Activated T-cell treated with anti-CD3 and anti-CD28 coated beads, Interleukin-2, amount 50 U/mL, for 72 hours (primary cell): ENCODE results near the gene STPG4. TPM values are rescaled to one million over a fixed set of nuclear protein-coding genes. Genes with fewer than 3 reads are reported as not detected.
A peak's percentile ranks its signal among the peaks of the same experiment; 100 is the strongest.
"Not testable (repeated sequence)": the region's sequence is repeated elsewhere in the genome, so short reads cannot be mapped to it uniquely, and the experiment has no call there.

ENCODE experiments used
- ATAC-seq, 2 donors: fragments of 150-1000 bp; cut with Tn5 transposase; replicated peaks in 1 of 2; 2 replicates each; pipeline ENCODE4 v1.10.0; 2021; ENCODE audit warnings: moderate library complexity in 2 of 2, mild to moderate bottlenecking in 1 of 2
- DNase-seq, 2 donors: peaks; one replicate each; pipeline ENCODE4 v3.0.0; 2021 to 2022; ENCODE audit warnings: mixed read lengths in 1 of 2
- H3K27ac Mint-ChIP-seq: one replicate; pipeline ENCODE4 v1.8.0; 2022; ENCODE audit warnings: mild to moderate bottlenecking, moderate library complexity, mixed read lengths
- H3K27me3 Mint-ChIP-seq: one replicate; pipeline ENCODE4 v1.8.0; 2022; ENCODE audit warnings: low read depth, mixed read lengths
- H3K36me3 Mint-ChIP-seq, 2 donors: one replicate each; pipeline ENCODE4 v1.8.0; 2022; ENCODE audit warnings: mixed read lengths in 2 of 2, mild to moderate bottlenecking in 1 of 2; ENCODE audit not compliant: insufficient read depth in 2 of 2
- H3K4me1 Mint-ChIP-seq: one replicate; pipeline ENCODE4 v1.8.0; 2022; ENCODE audit warnings: low read depth, mixed read lengths
- H3K4me3 Mint-ChIP-seq, 2 donors: one replicate each; pipeline ENCODE4 v1.8.0; 2022; ENCODE audit warnings: mild to moderate bottlenecking in 2 of 2, mixed read lengths in 2 of 2, moderate library complexity in 2 of 2
- H3K9me3 Mint-ChIP-seq, 2 donors: one replicate each; pipeline ENCODE4 v1.8.0; 2022; ENCODE audit warnings: mixed read lengths in 2 of 2
- total RNA-seq, 2 donors: library from RNA; stranded (reverse); gene quantifications; one replicate each; pipeline ENCODE4 v1.2.3, GENCODE V29; 2022

The STPG4 gene
- total RNA-seq, 2 donors from 2014 or later, result not detected

DNA sequence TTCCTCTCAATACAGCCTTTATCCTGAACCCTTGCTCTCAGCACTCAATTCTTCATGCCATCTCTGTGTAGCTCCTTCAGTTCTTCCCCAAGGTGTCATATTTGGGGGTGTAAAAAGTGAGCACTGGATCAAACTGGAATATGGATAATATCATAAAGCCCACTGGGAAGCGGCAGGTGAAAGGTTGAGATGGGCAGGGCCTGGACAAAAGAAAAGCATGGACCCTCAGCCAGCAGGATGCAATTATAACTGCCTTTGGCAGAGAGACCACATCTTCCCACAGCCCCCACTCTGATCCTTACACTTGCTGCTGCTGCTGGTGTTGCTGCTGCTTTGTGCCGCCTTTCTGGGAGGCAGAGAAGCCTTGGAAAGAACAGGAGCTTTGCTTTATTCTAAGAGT is 31.2 kb upstream of the STPG4 start:
- H3K27ac Mint-ChIP-seq, result no peak overlapping the region
- no peak overlapping the region for H3K4me3 Mint-ChIP-seq
- H3K9me3 Mint-ChIP-seq, result no peaks in the 10 kb centered on the region
- DNase-seq (no peak), ATAC-seq (no peak)
- H3K4me1 Mint-ChIP-seq, result peaks cover 2% of the 10 kb centered on the region
- no peaks in the 10 kb centered on the region for H3K36me3 Mint-ChIP-seq
- peaks cover 14% of the 10 kb centered on the region for H3K27me3 Mint-ChIP-seq

DNA sequence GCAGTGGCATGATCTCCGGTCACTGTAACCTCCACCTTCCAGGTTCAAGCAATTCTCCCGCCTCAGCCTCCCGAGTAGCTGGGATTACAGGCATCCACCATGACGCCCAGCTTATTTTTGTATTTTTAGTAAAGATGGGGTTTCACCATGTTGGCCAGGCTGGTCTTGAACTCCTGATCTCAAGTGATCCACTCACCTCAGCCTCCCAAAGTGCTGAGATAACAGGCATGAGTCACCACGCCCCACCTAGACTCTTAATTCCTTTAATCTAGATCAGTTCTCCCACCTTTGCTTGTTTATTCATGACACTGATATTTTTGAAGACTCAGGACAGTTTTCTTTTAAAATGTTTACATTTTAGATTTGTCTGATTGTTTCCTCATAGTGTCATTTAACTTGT is 30.0 kb upstream of the STPG4 start:
- H3K4me1 Mint-ChIP-seq, H3K27ac Mint-ChIP-seq, H3K36me3 Mint-ChIP-seq, H3K4me3 Mint-ChIP-seq, H3K9me3 Mint-ChIP-seq, ATAC-seq, DNase-seq: not testable (repeated sequence)
- H3K27me3 Mint-ChIP-seq, result peaks cover 14% of the 10 kb centered on the region

GRCh38 chr2:47181176-47181575 is 26.1 kb upstream of the STPG4 start:
- H3K4me1 Mint-ChIP-seq, result peaks cover 20% of the 10 kb centered on the region
- H3K36me3 Mint-ChIP-seq, result peaks cover 2 to 4% of the 10 kb centered on the region in 2 donors
- no peak overlapping the region for H3K4me3 Mint-ChIP-seq
- ATAC-seq (no peak), DNase-seq (no peak)
- H3K27ac Mint-ChIP-seq, result no peak overlapping the region
- H3K27me3 Mint-ChIP-seq, result peaks cover 14% of the 10 kb centered on the region
- no peaks in the 10 kb centered on the region for H3K9me3 Mint-ChIP-seq

GRCh38 chr2:47180531-47180930 is 25.4 kb upstream of the STPG4 start:
- H3K36me3 Mint-ChIP-seq, result peaks cover 5 to 7% of the 10 kb centered on the region in 2 donors
- no peak for ATAC-seq
- no peak overlapping the region for H3K4me3 Mint-ChIP-seq
- peaks cover 11% of the 10 kb centered on the region for H3K27me3 Mint-ChIP-seq
- no peak overlapping the region for H3K27ac Mint-ChIP-seq
- DNase-seq, result no peak
- H3K4me1 Mint-ChIP-seq, result peaks cover 23% of the 10 kb centered on the region
- H3K9me3 Mint-ChIP-seq, result no peaks in the 10 kb centered on the region

DNA sequence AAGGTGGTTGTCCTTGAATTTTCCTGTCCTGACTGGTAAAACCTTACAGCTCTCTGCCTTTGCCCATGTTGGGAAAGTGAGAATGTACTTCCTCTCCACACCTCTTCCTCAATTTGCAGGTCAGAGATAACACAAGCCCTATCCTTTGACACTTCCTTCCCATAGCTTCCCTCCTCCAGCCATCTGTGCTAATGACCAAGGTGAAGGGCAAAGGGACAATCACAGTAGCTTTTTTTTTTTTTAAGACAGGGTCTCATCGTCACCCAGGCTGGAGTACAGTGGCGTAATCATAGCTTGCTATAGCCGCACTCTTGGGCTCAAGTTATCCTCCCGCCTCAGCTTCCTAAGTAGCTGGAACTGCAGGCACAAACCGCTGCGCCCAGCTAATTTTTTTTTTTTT is 24.3 kb upstream of the STPG4 start:
- H3K9me3 Mint-ChIP-seq, result no peaks in the 10 kb centered on the region
- H3K4me1 Mint-ChIP-seq, result peaks cover 32% of the 10 kb centered on the region
- peaks cover 6% of the 10 kb centered on the region for H3K27me3 Mint-ChIP-seq
- peaks cover 9 to 13% of the 10 kb centered on the region in 2 donors for H3K36me3 Mint-ChIP-seq
- DNase-seq (no peak), ATAC-seq (no peak)
- H3K27ac Mint-ChIP-seq, result no peak overlapping the region
- H3K4me3 Mint-ChIP-seq, result no peak overlapping the region

DNA sequence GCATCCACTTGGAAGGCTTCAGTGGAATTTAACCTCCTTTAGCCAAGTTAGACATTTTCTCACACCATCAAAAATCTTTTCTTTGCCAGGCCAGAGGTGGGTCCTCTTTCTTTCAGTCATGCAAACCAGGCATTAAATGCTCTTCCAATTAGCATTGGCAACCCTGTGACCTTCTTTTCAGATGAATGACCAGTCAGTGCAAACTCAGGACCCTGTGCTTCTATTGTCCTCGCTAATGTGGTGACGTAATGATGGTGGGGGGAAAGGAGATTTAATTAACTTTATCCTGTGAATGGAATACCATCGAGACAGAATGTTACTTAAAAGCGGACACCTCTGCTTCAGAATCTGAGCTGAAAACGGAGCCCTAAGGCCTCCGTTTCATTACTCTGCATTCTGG is 23.2 kb upstream of the STPG4 start:
- Mint-ChIP-seq H3K4me3 (no peak overlapping the region), H3K4me1 (peaks cover 42% of the 10 kb centered on the region), H3K27ac (no peak overlapping the region), H3K9me3 (no peaks in the 10 kb centered on the region), H3K36me3 (peaks cover 9 to 13% of the 10 kb centered on the region in 2 donors), H3K27me3 (peaks cover 6% of the 10 kb centered on the region)
- no peak for DNase-seq
- no peak for ATAC-seq

DNA sequence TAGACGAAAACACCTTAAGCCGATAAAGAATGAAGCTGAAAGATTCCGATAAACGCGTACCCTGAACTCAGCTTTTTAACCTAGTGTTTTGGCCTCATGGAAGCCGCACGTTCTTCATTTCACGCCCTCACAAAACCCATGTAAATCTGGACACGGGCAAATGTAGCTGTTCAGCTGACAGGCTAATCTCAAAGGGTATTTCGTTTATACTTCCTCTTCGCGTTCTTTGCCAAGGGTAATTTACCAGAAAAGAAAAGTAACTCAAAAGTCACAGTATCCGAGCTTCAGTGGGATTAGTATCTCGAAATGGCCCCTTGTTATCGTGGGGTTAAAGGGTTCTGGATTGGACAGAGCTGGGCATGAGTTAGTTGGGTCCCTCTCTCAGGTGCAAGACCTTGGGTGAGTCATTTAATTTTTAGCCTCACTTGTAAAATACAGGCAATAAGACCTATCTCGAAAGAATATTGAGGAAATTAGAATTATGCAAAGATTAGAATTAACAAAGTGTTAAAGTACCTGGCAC is 22.0 kb upstream of the STPG4 start:
- H3K4me1 Mint-ChIP-seq, result peaks cover 52% of the 10 kb centered on the region
- peak overlapping the region; percentile 98 to 100 for H3K4me3 Mint-ChIP-seq
- no peaks in the 10 kb centered on the region for H3K27me3 Mint-ChIP-seq
- H3K27ac Mint-ChIP-seq, result peak overlapping the region; percentile 99
- ATAC-seq (no peak), DNase-seq (no peak)
- H3K9me3 Mint-ChIP-seq, result no peaks in the 10 kb centered on the region
- H3K36me3 Mint-ChIP-seq, result peaks cover 9 to 13% of the 10 kb centered on the region in 2 donors

- Mint-ChIP-seq H3K9me3 (no peaks in the 10 kb centered on the region), H3K4me1 (peaks cover 69% of the 10 kb centered on the region), H3K36me3 (peaks cover 9 to 23% of the 10 kb centered on the region in 2 donors), H3K4me3 (peak overlapping the region; percentile 96 to 99), H3K27ac (peak overlapping the region; percentile 99), H3K27me3 (no peaks in the 10 kb centered on the region)
- DNase-seq (peak; percentile 38 to 44), ATAC-seq (peak in 1 of 2 donors; percentile 13)
These were observed 19.7 kb upstream of the STPG4 start for GRCh38 chr2:47174733-47175361.

DNA sequence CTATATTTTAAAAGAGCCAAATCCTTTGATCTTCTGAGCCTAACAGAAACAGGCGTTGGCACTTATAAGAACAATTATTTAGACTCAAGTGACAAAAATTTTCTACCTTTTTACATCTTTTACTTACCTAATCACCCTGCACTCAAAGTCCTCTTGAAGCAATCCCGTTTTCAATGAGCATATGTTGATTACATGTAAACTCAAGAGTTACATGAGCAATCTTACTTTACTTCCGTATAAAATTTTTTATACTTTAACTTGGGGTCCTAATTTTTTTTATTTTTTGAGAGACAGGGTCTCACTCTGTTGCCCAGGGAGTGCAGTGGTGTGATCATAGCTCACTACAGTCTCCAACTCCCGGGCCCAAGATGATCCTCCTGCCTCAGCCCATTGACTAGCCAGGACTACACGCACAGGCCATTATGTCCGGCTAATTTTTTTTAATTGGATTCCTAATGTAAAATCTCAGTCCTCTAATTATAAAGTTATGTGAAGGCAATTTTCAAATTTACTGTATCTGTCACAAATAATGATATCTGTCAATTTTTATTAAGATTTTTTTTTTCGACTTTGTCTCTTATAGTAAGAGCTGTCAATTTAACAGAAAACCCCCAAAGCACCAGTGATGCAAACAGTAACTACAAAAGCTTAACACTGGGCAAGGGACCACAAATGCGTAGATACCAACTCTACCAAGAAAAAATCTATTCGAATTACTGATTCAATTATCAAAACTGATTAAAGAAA is 19.1 kb upstream of the STPG4 start:
- H3K4me1 Mint-ChIP-seq, result peaks cover 72% of the 10 kb centered on the region
- H3K36me3 Mint-ChIP-seq, result peaks cover 9 to 25% of the 10 kb centered on the region in 2 donors
- no peak for DNase-seq

GRCh38 chr2:47172922-47173695 is 18.0 kb upstream of the STPG4 start:
- Mint-ChIP-seq H3K27me3 (no peaks in the 10 kb centered on the region), H3K27ac (peak overlapping the region; percentile 99), H3K4me3 (peak overlapping the region; percentile 96 to 99), H3K4me1 (peaks cover 81% of the 10 kb centered on the region), H3K9me3 (no peaks in the 10 kb centered on the region), H3K36me3 (peaks cover 9 to 26% of the 10 kb centered on the region in 2 donors)
- DNase-seq (no peak), ATAC-seq (no peak)

More for the DNA sequence above, 19.1 kb upstream of the STPG4 start:
- Mint-ChIP-seq H3K27ac (peak overlapping the region; percentile 99), H3K9me3 (no peaks in the 10 kb centered on the region), H3K27me3 (no peaks in the 10 kb centered on the region), H3K4me3 (peak overlapping the region; percentile 96 to 99)
- ATAC-seq, result no peak

DNA sequence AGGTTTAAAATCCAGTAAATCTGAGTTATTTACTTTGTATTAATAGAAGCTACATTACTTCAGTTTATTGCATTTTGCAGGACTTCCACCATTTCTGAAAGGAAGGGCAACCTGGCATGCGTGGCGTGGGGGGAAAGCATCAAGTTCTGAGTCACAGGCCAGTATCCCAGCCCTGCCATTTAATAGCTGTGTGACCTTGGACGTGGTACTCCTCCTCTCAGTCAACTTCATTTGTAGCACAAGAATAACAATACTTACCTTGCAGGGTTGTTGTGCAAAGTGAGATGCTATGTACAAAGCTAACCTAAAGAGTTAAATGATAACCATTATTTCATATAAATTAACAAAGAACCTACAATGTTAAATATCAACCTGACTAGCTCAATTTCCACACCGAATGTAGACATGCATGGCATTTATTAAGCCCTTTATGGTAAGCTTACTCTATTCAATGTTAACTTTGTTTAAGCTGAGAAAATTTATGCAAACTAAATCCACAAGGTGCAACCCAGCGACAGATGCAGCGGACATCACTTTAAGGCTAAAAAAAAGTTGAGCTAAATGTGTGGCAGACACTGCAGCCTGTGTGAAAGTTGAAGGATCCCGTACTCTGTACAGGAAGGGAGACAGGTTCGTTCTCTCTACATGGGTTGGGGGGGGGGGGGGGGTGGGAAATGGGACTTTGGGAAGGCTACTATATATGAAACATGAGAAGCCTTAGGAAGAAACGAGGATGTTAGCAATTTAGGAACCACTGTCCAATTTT is 17.2 kb upstream of the STPG4 start:
- Mint-ChIP-seq H3K4me3 (peak overlapping the region; percentile 96 to 99), H3K4me1 (peaks cover 82% of the 10 kb centered on the region), H3K36me3 (peaks cover 9 to 30% of the 10 kb centered on the region in 2 donors), H3K27ac (peak overlapping the region; percentile 57), H3K27me3 (no peaks in the 10 kb centered on the region), H3K9me3 (no peaks in the 10 kb centered on the region)
- DNase-seq, result no peak
- no peak for ATAC-seq

DNA sequence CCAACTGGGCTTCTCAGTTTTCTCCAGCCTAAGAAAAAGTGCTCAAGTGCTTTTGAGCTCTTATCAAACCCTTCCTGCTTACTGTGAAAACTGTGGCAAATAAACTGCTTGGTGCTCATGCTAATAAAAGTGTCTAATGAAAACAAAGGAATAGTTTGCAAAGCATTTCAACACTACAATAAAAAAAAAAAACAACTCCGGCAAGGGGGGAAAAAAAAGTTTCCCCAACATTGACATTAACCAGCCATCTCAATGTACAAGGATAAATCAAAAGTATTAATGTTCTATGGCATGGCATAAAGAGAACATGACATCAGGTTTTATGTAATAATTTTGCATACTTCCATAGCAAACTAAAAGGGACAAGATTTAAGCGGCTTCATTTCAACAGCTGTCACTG is 14.7 kb upstream of the STPG4 start:
- Mint-ChIP-seq H3K36me3 (peaks cover 5 to 29% of the 10 kb centered on the region in 2 donors), H3K4me3 (no peak overlapping the region), H3K9me3 (no peaks in the 10 kb centered on the region), H3K4me1 (peaks cover 72% of the 10 kb centered on the region), H3K27ac (peak overlapping the region; percentile 94), H3K27me3 (no peaks in the 10 kb centered on the region)
- no peak for ATAC-seq
- no peak for DNase-seq
